ENCODE data around the gene EXOC5. TPM values are rescaled to one million over a fixed set of nuclear protein-coding genes. Genes with fewer than 3 reads are reported as not detected.

Gene EXOC5
- total RNA-seq, 1 donor from 2014 or later: 76.4 TPM

DNA sequence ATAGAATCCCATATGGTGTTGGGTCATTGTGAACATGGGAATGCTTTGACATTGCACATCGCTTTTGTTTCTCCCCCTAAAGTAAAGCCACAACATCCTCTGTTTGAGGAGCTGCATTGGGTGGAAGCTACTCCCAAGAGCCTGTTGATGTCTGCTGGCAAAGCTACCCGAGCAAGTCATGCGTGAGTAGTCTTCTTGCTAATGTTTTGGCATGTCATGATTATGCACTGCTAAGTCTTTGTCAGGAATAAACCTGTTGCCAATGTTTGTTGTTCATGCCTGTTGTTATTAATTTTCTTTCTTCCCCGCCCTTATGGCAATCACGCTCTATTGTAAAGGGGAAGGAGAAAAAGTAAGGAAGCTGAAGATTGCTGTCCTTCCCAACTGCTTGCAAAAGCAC is 97.3 kb downstream of the EXOC5 start:
- intact Hi-C loops (cut with micrococcal nuclease): no loop called here

DNA sequence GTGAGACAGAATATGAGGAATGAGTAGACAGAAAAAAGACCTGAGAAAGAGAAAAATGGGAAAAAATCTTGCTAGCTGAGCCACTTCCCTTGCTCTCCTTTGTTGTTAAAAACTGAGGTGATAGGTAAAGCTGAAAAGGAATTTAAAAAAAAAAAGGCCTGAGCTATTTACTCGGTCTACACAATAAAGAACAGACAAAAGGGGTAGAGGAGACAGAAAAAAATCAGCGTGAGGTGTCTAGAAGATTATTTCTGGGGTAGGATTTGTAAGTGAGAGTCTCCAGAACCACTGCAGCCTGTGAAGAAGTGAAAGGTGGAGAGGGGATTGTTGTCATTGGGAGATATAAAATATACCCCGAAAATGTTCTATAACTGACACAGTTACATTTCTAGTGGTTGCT is 98.8 kb downstream of the EXOC5 start:
- intact Hi-C loops (cut with micrococcal nuclease): no loop called here

- intact Hi-C loops (cut with micrococcal nuclease): no loop called here
These were observed 100.5 kb downstream of the EXOC5 start for GRCh38 chr14:57168138-57168679.

GRCh38 chr14:57161583-57162234 is 107.0 kb downstream of the EXOC5 start:
- intact Hi-C loops (cut with micrococcal nuclease): no loop called here

DNA sequence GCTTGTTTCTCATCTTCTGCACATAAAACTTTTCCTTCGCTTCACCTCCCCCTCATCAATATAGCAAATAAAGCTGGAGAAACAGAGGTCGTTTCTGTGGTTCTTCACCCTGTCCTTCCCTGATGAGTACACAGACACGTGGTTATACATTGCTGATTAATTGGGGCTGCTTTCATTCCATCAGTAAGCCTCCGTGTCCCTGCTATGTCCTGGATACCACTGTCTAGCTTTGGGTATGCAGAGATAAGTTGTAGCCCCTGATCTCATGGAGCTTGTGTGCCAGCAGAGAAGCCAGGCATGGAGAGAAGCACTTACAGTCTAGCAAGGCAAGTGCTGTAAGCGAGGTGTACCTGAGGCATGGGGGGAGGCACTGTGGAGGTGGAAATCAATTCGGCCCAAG is 108.4 kb downstream of the EXOC5 start:
- intact Hi-C loops (cut with micrococcal nuclease): no loop called here

DNA sequence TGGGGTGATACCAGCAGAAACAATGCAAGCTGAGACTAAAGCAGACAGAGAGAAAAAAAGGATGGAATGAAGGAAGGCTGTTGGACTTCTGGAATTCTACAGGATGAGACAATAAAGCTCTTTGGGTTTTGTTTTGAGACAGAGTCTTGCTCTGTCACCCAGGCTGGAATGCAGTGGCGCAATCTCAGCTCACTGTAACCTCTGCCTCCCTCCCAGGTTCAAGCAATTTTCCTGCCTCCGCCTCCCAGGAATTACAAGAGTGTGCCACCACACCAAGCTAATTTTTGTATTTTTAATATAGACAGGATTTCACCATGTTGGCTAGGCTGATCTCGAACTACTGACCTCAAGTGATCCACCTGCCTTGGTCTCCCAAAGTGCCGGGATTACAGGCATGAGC is 115.4 kb downstream of the EXOC5 start:
- intact Hi-C loops (cut with micrococcal nuclease): no loop called here

Other genes with a start within 250 kb of the EXOC5 start
- gene AP5M1, start 66 bp upstream of the EXOC5 start, total RNA-seq: 45.4 and 46.2 TPM in 2 replicates
- gene NAA30, start 121.7 kb upstream of the EXOC5 start, total RNA-seq: 18.1 and 18.4 TPM in 2 replicates
- gene CCDC198, start 225.0 kb upstream of the EXOC5 start, total RNA-seq: 0.10 TPM in 1 of 2 replicates, not detected in the other

Measured in T-helper 1 cell treated with Interleukin-12 subunit alpha and Interleukin-12 subunit beta and Interleukin-4 antibody, amounts not matched to agents 30 ng/mL and 1 ng/mL, for 36 hours (primary cell).